CD4-positive, CD25-positive, alpha-beta regulatory T cell (primary cell): Measurements from ENCODE around the gene EEA1. TPM values are rescaled to one million over a fixed set of nuclear protein-coding genes. Genes with fewer than 3 reads are reported as not detected.

ENCODE experiments used
- ATAC-seq, 2 donors: fragments of 150-1000 bp; cut with Tn5 transposase; one replicate each; pipeline ENCODE4 v1.10.0; 2021; ENCODE audit warnings: low read depth in 2 of 2, moderate number of reproducible peaks in 2 of 2, moderate library complexity in 1 of 2
- DNase-seq, 3 donors: peaks; one replicate each; pipeline versions ENCODE4 v3.0.0 to v3.0.0-alpha.2; 2012 to 2022; ENCODE audit warnings: mixed read lengths in 1 of 3
- H3K27ac ChIP-seq: one replicate; pipeline ENCODE4 v1.7.0; 2013; ENCODE audit warnings: mild to moderate bottlenecking, low read length; ENCODE audit not compliant: insufficient read depth, poor library complexity, severe bottlenecking
- H3K27me3 ChIP-seq: one replicate; pipeline ENCODE4 v1.7.0; 2013; ENCODE audit warnings: low read length; ENCODE audit not compliant: control insufficient read depth, insufficient read depth
- H3K36me3 ChIP-seq: one replicate; pipeline ENCODE4 v1.7.0; 2013; ENCODE audit warnings: mild to moderate bottlenecking, low read length, moderate library complexity; ENCODE audit not compliant: control insufficient read depth, insufficient read depth
- H3K4me1 ChIP-seq: 2 replicates; pipeline ENCODE4 v1.7.0; 2013; ENCODE audit warnings: mild to moderate bottlenecking, low read length; ENCODE audit not compliant: insufficient read depth, control insufficient read depth, poor library complexity, severe bottlenecking
- H3K4me3 ChIP-seq: one replicate; pipeline ENCODE4 v1.7.0; 2013; ENCODE audit warnings: low read depth, mild to moderate bottlenecking, low read length, moderate library complexity
- H3K9me3 ChIP-seq, 2 experiments: 1 replicate in 1 of 2; 2 replicates in 1 of 2; pipeline ENCODE4 v1.7.0; 2013; ENCODE audit warnings: low read length in 2 of 2, mild to moderate bottlenecking in 1 of 2, moderate library complexity in 1 of 2; ENCODE audit not compliant: control insufficient read depth in 2 of 2
- H3K27ac Mint-ChIP-seq, 3 donors: one replicate each; pipeline ENCODE4 v1.8.0; 2020 to 2022; ENCODE audit warnings: mild to moderate bottlenecking in 3 of 3, mixed read lengths in 3 of 3, moderate library complexity in 2 of 3
- H3K27me3 Mint-ChIP-seq: one replicate; pipeline ENCODE4 v1.8.0; 2022; ENCODE audit warnings: mild to moderate bottlenecking, mixed read lengths
- H3K36me3 Mint-ChIP-seq: one replicate; pipeline ENCODE4 v1.8.0; 2020; ENCODE audit warnings: mixed read lengths
- H3K4me1 Mint-ChIP-seq, 4 donors: one replicate each; pipeline ENCODE4 v1.8.0; 2020 to 2022; ENCODE audit warnings: mixed read lengths in 4 of 4, mild to moderate bottlenecking in 1 of 4
- H3K4me3 Mint-ChIP-seq, 4 donors: one replicate each; pipeline ENCODE4 v1.8.0; 2020 to 2022; ENCODE audit warnings: mild to moderate bottlenecking in 4 of 4, mixed read lengths in 4 of 4, moderate library complexity in 3 of 4
- H3K9me3 Mint-ChIP-seq, 7 donors: one replicate each; pipeline ENCODE4 v1.8.0; 2020 to 2022; ENCODE audit warnings: mixed read lengths in 7 of 7, mild to moderate bottlenecking in 3 of 7, moderate library complexity in 2 of 7
- polyA plus RNA-seq, 4 donors: library from polyadenylated mRNA; unstranded; fragments of 300-500 nt; fragmentation: Illumina TruSeq; gene quantifications; one replicate each; pipeline ENCODE4 v1.2.3, GENCODE V29; 2021
- total RNA-seq: library from RNA; stranded (reverse); gene quantifications from one replicate; pipeline ENCODE4 v1.2.3, GENCODE V29; 2022

Gene EEA1
- total and polyA plus RNA-seq, 5 donors from 2014 or later, result 5.8 to 11.8 (median 6.8) TPM

DNA sequence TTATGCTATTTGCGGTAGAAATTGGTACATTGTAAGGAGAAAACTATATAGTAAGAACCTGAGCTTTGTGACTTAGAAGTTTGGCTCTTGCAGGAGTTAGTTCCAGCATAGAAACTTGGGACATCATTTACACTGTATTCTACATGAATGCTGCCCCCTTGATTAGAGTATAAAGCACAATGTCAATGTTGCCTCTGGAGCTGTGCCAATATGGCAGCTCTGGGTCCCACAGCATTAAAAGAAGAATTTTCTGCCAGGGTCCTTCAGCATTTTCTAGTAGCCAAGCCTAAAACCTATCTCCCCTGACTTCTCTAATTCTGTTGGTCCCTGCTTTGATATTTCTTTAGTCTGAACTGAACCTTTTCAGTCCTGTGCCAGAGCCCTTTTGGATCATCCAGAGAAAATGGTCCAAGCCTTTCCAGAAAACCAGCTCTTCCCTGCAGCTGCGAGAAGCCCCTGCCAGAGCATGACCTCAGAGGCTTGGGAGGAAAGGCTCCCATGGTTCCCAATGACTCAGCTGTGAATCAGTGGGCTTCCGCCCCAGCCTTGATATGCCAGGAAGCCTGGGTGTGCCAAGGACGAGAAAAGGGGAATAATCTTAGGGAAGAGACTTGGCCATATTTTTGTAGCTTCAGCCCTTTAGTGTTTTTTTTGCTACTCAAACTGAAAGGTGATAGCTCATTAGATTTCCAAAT is 183.1 kb downstream of the EEA1 start:
- Mint-ChIP-seq H3K4me3 (no peak overlapping the region), H3K4me1 (peaks cover 0 to 8% (median 2%) of the 10 kb centered on the region in 4 donors), H3K27me3 (peaks cover 20% of the 10 kb centered on the region), H3K9me3 (peaks cover 0 to 1% (median 0%) of the 10 kb centered on the region in 7 donors), H3K27ac (no peak overlapping the region), H3K36me3 (no peaks in the 10 kb centered on the region)
- Histone ChIP-seq H3K27ac (no peak overlapping the region), H3K4me1 (no peaks in the 10 kb centered on the region), H3K27me3 (no peaks in the 10 kb centered on the region), H3K9me3 (no peaks in the 10 kb centered on the region), H3K4me3 (no peak overlapping the region), H3K36me3 (no peaks in the 10 kb centered on the region)
- DNase-seq (no peak), ATAC-seq (no peak)

- Histone ChIP-seq H3K36me3 (no peaks in the 10 kb centered on the region), H3K27me3 (no peaks in the 10 kb centered on the region), H3K4me3 (no peak overlapping the region), H3K9me3 (no peaks in the 10 kb centered on the region), H3K4me1 (no peaks in the 10 kb centered on the region), H3K27ac (no peak overlapping the region)
- H3K27ac Mint-ChIP-seq, result no peak overlapping the region
- DNase-seq, result no peak
- ATAC-seq, result no peak
- H3K27me3 Mint-ChIP-seq, result peaks cover 26% of the 10 kb centered on the region
- H3K4me1 Mint-ChIP-seq, result peaks cover 0 to 8% (median 2%) of the 10 kb centered on the region in 4 donors
- H3K9me3 Mint-ChIP-seq, result peaks cover 0 to 1% (median 0%) of the 10 kb centered on the region in 7 donors
- no peak overlapping the region for H3K4me3 Mint-ChIP-seq
- H3K36me3 Mint-ChIP-seq, result no peaks in the 10 kb centered on the region
Measured at GRCh38 chr12:92743026-92743425, 186.1 kb downstream of the EEA1 start.

GRCh38 chr12:92740411-92740810 is 188.7 kb downstream of the EEA1 start:
- Mint-ChIP-seq H3K27ac (peak overlapping the region in 1 of 3 donors; percentile 8), H3K27me3 (peaks cover 14% of the 10 kb centered on the region), H3K36me3 (no peaks in the 10 kb centered on the region), H3K9me3 (peaks cover 0 to 3% (median 0%) of the 10 kb centered on the region in 7 donors), H3K4me1 (peaks cover 0 to 6% (median 0%) of the 10 kb centered on the region in 4 donors), H3K4me3 (no peak overlapping the region)
- H3K4me1 ChIP-seq, result no peaks in the 10 kb centered on the region
- no peak overlapping the region for H3K27ac ChIP-seq
- no peak overlapping the region for H3K4me3 ChIP-seq
- peaks cover 5% of the 10 kb centered on the region for H3K27me3 ChIP-seq
- no peaks in the 10 kb centered on the region for H3K36me3 ChIP-seq
- H3K9me3 ChIP-seq, result no peaks in the 10 kb centered on the region
- ATAC-seq (no peak), DNase-seq (no peak)

- Histone ChIP-seq H3K27ac (no peak overlapping the region), H3K9me3 (no peaks in the 10 kb centered on the region), H3K4me3 (no peak overlapping the region), H3K27me3 (peaks cover 9% of the 10 kb centered on the region), H3K4me1 (no peaks in the 10 kb centered on the region), H3K36me3 (no peaks in the 10 kb centered on the region)
- Mint-ChIP-seq H3K4me1 (peaks cover 0 to 6% (median 0%) of the 10 kb centered on the region in 4 donors), H3K4me3 (no peak overlapping the region), H3K9me3 (peaks cover 0 to 3% (median 0%) of the 10 kb centered on the region in 7 donors), H3K36me3 (no peaks in the 10 kb centered on the region), H3K27me3 (peaks cover 21% of the 10 kb centered on the region), H3K27ac (no peak overlapping the region)
- no peak for ATAC-seq
- DNase-seq, result no peak
Measured at GRCh38 chr12:92739113-92739512, 190.0 kb downstream of the EEA1 start.

- no peaks in the 10 kb centered on the region for H3K36me3 ChIP-seq
- H3K27ac ChIP-seq, result no peak overlapping the region
- Mint-ChIP-seq H3K27me3 (peaks cover 21% of the 10 kb centered on the region), H3K4me3 (no peak overlapping the region), H3K4me1 (peaks cover 0 to 6% (median 0%) of the 10 kb centered on the region in 4 donors), H3K27ac (no peak overlapping the region), H3K9me3 (peaks cover 0 to 3% (median 0%) of the 10 kb centered on the region in 7 donors), H3K36me3 (no peaks in the 10 kb centered on the region)
- no peaks in the 10 kb centered on the region for H3K4me1 ChIP-seq
- H3K4me3 ChIP-seq, result no peak overlapping the region
- ATAC-seq, result no peak
- H3K27me3 ChIP-seq, result peaks cover 9% of the 10 kb centered on the region
- DNase-seq, result no peak
- H3K9me3 ChIP-seq, result no peaks in the 10 kb centered on the region
Measured at GRCh38 chr12:92737855-92738850, 190.9 kb downstream of the EEA1 start.

- H3K9me3 Mint-ChIP-seq, result peaks cover 0 to 5% (median 0%) of the 10 kb centered on the region in 7 donors
- ATAC-seq (no peak), DNase-seq (no peak)
- H3K27me3 ChIP-seq, result peaks cover 9% of the 10 kb centered on the region
- peak overlapping the region in 1 of 4 donors; percentile 25 for H3K4me3 Mint-ChIP-seq
- H3K4me1 Mint-ChIP-seq, result peaks cover 0 to 3% (median 0%) of the 10 kb centered on the region in 4 donors
- no peaks in the 10 kb centered on the region for H3K36me3 Mint-ChIP-seq
- H3K9me3 ChIP-seq, result no peaks in the 10 kb centered on the region
- H3K27ac Mint-ChIP-seq, result peak overlapping the region in 2 of 3 donors; percentile 50 to 59
- H3K4me3 ChIP-seq, result no peak overlapping the region
- no peak overlapping the region for H3K27ac ChIP-seq
- H3K27me3 Mint-ChIP-seq, result peaks cover 21% of the 10 kb centered on the region
- H3K4me1 ChIP-seq, result no peaks in the 10 kb centered on the region
- no peaks in the 10 kb centered on the region for H3K36me3 ChIP-seq
Measured at GRCh38 chr12:92736605-92737004, 192.5 kb downstream of the EEA1 start.

GRCh38 chr12:92735131-92735721 is 193.9 kb downstream of the EEA1 start:
- H3K27ac Mint-ChIP-seq, result no peak overlapping the region

More at GRCh38 chr12:92735131-92735721, 193.9 kb downstream of the EEA1 start:
- Histone ChIP-seq H3K27ac (no peak overlapping the region), H3K4me3 (no peak overlapping the region), H3K4me1 (no peaks in the 10 kb centered on the region), H3K9me3 (no peaks in the 10 kb centered on the region), H3K36me3 (no peaks in the 10 kb centered on the region), H3K27me3 (peaks cover 12% of the 10 kb centered on the region)
- peaks cover 28% of the 10 kb centered on the region for H3K27me3 Mint-ChIP-seq
- peaks cover 0 to 3% (median 0%) of the 10 kb centered on the region in 4 donors for H3K4me1 Mint-ChIP-seq
- H3K36me3 Mint-ChIP-seq, result no peaks in the 10 kb centered on the region
- no peak for ATAC-seq
- DNase-seq, result no peak
- no peak overlapping the region for H3K4me3 Mint-ChIP-seq
- peaks cover 0 to 5% (median 0%) of the 10 kb centered on the region in 7 donors for H3K9me3 Mint-ChIP-seq
